GM18519 (cell line): ENCODE results near the gene ASCL5.
A peak's percentile ranks its signal among the peaks of the same experiment; 100 is the strongest.

ENCODE experiments used
- ATAC-seq: cut with Tn5 transposase; IDR thresholded peaks from one replicate; pipeline ENCODE4 v1.9.1; 2021; ENCODE audit warnings: mild to moderate bottlenecking, moderate library complexity; ENCODE audit not compliant: unreplicated experiment, low FRiP score

Gene ASCL5

DNA sequence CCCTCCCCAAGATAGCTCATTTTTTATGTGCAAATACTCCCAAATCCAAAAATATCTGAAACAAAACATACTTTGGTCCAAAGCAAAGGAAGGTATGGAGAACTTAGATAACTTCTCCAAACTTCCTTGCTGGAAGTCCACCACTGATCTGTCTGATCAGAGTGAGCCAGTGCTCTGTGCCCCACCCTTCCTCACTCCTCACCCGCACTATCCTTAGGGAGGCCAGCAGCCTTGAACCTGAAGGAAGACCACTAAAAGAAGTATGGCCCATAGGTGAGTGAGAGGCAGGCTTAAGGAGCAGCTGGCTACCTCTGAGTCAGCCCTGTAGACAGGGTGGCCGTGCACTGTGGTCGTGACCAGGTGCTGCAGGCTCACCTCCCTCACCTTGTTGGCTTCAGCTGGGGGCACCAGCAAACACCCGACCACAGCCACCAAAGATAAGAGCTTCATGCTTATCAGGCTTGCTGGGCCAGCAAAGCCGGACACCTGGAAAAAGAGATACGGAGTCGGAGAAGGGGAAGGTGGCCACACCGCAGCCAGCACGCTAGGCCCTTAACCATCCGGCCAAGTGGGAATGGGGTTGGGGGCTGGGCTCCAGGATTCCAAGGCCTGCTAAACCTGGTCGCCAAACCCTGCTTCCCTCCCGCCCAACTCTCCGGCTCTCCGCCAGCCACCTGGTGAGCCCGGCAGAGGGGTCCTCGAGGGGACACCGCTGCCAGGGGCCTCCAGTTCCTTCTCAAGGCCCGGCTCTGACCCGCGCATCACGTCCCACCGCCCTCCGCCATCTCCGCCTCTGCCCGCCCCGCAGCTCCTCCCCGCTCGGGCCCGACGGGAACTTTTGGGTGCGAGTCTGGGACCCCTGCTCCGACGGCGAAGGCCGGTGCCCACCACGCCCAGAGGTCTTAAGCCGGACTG, 26.7 kb upstream of the ASCL5 start:
- peak; percentile 27 for ATAC-seq

DNA sequence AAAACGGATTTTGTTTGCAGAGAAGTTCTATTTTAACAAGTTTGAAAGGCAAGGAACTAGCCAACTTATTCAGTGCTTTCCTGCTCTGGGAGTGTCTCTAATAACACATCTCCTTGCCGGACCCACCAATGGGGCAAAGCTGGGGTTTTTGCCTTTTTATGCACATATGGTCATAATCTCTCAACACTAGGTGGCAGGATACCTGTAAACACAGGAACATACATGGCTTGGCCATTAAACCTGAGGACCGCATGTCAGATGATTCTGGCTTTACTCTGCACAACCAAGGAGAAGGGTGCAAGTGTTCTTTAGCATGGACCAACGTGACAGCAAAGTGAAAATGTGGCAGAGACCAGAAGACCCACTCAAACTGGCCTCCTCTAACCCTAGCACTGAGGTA, 22.4 kb upstream of the ASCL5 start:
- ATAC-seq: no peak

DNA sequence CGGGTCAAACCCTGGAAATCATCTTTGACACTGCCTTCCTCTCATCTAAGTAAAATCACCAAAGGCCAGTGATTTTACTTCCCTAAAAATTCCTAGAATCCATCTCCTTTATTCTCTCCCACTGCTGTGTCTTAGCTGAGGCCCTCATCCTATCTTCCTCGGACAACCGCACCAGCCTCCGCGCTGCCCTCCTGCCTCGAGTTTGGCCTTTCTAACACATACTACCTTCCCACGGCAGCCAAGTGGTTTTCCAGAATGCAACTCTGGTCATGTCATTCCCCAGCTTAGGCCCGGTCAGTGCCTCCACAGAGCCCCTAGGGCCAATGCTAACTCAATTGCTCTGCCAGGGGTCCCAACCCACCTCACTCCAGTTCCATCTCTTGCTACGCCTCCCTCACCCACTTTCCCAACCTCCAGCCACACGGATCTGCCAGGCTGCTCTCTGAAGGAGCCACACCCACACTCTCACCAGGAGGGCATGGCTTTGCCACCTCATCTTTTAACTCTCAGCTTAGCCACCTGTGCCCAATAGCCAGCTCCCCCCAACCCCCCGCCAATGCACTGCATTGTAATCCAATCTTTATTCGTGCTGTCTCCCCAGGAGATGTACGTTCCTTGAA, 20.5 kb upstream of the ASCL5 start:
- no peak for ATAC-seq

DNA sequence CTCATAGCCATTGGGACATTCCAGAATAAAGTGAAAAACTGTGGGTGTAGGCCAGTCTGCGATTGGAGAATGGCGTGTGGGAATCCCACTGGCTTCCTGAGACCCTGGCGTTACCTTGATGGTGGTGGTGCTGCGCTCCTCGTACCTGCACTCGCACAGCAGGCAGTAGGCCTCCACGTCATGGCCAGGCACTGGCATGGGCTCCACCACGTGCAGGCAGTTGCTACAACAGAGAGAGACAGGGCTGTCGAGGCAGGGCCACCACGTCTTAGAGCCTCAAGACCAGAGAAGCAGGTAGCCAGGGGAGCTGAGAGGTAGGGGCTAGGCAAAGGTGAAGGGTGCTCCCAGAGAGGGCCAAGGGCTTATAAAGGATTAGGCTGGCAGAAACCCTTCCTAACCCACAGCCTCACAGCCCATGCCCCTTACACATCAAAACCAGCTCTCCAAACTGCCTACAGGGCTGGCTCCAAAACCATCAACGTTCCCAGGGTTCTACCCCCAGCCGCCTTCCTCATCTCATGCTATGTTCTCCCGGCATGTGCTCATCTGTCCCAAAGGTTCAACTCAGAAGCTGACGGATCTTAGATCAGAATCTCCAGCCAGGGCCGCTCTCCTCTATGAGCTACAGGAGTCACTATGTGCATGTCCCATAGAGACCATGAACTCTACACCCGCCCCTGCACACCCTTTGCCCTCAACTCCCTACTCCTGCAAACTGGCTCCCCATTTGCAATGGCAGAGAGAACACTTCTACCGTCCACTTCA, 19.8 kb upstream of the ASCL5 start:
- no peak for ATAC-seq

DNA sequence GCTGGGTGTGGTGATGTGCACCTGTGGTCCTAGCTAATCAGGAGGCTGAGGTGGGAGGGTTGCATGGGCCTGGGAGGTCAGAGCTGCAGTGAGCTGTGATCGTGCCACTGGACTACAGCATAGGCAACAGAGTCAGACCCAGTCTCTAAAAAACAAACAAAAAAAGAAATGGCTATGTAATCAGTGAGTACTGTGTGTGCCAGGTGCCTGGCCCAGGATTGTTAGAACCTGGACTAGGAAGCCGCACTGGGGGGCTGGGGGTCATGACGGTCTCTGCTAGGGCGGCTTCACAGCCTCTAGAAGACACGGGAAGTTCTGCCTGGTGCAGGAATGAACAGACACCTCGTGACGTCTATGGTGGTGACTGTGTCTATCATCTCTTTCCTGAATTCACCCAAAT, 18.8 kb upstream of the ASCL5 start:
- ATAC-seq: no peak

DNA sequence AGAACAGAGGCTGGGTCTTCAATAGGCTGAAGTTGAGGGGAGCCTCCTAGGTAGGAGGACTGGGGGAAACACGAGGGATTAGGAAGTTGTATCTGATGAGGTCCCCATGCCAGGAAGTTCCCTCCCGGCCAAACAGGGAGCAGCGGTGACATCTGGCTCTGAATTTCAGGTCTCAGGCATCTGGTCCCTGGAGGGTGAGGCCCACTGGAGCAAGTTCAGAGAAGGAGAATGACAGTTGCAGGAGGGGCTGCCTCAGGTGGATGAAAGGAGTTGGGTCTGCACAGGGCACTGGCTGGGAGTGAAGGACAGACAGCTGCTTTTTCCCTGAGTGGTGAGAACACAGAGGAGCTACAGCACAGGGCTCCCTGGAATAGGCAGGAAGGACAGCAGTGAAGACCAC, 18.1 kb upstream of the ASCL5 start:
- ATAC-seq: no peak

DNA sequence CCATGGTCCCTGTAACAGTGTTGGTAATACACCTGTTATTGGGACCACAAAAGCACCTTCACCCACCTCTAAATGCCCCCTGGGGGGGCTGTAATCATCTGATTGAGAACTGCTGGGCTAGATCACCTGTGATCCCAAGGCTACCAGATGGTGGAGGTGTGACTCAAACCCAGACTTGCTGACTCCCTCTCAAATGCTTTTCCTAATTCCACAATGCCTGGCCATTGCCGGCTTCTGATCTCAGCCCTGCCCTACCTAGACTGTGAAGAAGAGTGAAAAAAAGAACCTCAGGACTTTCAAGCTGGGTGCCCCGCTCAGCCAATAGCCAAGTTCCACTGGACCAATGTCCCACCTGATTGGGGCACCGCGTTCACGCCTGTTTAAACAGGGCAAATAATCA, 17.7 kb upstream of the ASCL5 start:
- ATAC-seq: no peak

DNA sequence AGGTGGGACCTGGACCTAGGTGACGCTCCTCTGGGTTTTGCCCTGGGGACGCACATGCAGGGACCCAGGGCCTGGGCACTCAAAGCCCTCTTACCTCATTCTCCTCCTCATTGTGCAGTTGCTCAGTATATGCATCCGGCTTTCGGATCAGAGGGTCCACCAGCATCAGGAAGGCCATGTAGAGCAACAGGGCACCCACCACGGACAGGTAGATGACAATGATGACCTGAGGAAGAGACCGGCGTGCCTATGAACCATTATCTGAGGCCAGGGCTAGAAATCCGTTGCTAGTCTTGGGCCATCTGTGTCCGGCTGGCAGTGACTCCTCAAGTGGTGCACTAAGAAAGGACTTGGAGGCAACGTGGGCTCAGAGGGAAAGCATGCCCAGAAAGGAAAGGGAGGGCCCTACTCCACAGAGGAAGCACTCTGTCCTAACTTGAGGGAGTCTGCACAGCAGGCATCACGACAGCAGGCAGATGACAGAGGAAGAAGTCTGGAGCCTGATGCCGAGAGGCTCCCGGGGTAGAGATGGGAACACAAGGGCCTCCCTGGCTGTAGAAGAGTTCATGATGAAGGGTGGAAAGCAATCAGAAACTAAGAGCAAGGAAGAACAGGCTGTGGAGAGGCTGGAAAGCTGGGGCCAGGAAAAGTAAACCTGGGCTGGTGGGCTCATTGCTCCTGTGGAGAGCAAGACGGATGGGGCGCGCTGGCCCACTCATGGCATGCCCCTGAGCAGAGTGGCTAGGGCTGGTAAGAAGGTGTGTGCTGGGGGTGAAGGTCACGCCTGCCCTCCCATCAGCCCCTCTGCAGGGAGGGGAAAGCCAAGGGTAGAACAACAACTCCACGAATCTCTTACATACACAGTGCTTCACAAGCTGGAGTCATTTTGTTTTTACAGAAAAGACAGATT, 17.0 kb upstream of the ASCL5 start:
- ATAC-seq: no peak

DNA sequence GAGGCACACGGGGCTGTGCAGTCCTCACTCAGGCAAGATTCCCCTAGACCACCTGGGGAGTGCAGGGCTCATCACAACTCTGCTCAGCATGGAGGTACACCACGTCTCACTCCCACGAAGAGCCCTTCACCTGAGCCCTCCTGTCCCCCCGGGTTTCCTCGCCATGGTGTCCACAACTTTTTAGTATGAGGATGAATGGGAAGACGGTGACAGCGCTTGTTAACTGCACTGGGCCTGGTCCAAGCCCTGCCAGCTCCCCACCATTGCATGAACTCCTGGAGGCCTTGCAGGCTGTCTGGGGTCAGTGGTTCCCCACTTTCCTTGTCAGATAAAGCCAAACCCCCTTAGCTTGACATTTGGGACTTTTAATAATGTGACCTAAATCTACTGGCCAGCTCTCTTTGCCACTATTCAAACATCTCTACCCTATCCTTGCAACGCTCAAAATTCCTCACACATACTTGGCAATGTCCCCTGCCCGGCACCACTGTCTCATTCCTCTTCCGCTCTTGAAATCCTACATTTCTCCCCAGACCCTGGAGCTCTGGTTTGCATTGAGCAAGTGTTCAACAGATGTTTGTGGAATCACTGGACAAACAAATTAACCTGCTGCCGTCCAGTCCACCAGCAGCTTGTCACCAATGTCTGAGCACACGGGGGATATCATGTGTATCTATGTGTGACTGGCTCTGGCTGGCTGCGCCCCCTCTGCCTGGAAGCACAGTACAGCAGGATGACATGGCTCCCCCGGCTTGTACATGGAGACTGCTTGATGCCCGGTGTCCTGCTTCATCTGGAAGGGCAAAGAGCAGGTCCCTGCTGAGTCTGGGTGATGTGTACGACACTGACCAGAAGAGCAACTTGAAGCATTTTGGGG, 16.1 kb upstream of the ASCL5 start:
- no peak for ATAC-seq

DNA sequence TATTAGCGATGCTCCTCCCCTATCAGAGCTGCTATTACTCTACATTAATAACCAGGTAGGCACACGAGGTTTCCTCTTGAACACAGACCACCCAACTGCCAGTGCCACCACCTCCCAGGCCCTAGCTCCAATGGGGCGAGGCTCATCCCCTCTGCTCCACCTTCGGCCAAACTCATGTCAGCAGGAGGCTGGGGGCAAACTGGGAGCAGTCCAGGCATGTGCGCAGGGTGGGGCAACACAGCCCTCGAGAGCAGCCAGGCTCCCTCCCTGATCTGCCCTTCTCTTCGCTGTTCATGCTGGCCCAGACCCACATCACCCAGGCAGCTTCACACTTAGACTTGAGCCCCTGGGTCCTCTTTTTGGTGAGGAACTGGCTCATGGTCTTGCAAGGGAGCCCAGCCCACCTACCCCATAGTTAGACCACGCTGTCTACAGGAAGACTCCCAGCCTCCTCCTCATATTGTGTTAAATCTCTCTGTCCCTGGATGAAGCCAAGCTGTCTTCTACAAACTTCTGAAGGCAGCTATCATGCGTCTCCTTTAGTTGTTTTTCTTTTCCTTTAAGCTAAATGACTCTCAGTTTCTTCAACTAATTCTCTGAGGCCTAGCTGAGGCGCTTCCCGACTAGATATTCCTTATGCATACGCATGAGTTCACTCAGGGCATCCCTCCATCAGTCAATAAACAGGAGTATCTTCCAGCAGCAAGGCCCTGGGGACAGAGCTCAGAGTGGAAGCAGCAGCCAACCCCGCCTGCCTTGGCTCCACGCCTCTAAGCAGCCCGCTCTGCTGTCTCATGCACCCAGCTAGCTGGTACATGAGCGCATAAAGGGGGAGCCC, 15.2 kb upstream of the ASCL5 start:
- ATAC-seq: no peak

DNA sequence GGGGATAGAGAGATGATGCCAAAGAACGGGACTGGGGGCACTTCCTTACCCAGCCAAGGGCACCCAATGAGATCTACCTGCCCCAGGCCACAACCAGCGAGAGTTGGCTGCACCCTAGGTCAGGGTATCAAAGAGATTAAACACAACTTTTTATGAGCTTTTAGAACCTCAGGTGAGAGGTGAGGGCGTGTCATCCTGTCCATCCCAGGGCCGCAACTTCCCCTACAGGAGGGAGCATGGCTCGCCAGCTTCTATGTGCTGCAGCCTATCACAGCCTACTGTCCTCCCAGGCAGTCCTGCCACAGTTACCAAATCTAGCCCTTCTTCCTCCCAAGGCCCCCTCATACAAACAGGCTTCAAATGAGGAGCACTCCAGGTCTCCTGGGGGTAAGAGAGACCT, 14.4 kb upstream of the ASCL5 start:
- no peak for ATAC-seq

DNA sequence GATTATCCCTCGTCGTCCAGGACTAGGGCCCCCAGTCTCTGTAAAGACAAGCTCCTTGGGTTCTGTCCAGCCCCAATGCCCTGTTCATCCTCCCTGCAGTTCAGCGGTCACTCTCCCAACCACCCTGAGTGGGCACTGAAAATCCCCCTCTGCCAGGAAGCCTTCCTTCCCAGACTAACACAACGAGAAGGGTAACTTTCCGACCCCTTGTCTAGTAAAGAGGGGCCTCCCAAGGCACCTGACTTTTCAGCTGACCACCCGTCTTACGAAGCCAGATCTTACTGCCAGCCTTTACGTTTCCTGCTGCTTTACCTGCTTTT, 13.9 kb upstream of the ASCL5 start:
- no peak for ATAC-seq

DNA sequence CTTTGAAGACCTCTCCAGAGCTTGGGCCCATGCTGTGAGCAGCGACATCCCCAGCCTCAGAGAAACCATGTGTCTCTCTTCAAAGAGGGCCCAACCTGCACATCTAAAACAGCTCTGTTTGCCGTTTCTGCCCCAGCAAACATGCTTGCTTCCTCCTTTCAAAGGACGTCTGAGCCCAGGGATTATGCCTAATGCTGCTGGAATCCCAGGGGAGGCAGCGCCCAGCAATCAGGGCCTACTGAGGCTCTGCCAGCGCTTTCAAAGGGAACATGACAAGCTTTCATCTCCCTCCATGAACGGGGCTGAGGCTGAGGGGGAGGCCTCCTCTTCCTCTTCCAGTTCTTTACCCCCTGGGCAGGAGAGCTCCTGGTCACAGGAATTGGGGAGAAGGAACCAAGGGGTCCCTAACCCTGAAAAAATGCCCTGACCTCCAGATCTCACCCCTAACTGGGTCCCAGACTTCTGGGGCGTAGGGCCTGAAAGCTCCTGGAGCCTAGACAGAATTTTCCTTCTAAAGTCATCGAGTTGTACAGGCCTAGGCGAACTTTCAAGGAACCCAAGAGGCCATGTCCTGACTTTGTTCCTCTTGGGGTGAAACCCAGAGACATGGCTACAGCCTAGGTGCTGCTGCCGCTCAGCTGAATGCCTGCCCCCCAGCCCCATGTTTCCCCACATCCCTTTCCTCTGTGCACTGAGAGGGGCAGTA, 13.4 kb upstream of the ASCL5 start:
- ATAC-seq: no peak

DNA sequence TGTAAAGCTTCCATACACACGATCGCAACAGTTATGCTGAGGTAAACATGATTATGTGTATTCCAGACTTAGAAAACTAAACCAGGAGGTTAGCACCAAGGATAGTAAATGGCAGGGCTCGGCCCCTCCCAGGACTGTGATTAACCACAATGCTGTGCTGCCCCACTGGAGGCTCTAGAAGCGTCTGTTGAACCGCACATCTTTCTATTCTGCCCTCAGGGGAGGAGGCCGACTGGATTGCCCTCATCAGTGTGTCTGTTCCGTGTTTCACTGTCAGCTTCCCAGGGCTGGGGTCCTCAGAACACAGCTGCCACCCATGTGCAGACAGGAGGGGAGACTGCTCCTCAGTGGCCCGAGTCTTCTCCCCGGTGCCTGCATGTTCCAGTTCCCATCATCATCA, 12.8 kb upstream of the ASCL5 start:
- no peak for ATAC-seq

DNA sequence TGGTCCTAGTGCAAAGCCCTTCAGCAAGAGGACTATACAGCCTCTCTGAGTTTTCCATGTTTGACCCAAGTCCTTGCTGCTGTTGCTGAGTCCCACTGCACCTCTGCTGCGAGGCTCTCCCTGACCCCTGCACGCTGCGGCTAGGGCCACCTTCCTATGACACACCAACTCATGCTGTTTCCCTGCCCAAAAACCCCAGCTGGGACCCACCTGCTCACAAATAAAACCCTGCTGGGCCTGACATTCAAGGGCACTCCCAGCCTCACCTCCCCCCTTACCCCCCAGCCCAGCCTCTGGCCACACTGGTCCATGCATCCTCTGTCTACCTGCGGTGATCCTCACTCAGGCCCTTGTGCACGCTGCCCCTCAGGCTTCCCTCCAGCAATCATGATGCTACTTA, 12.3 kb upstream of the ASCL5 start:
- ATAC-seq: no peak

DNA sequence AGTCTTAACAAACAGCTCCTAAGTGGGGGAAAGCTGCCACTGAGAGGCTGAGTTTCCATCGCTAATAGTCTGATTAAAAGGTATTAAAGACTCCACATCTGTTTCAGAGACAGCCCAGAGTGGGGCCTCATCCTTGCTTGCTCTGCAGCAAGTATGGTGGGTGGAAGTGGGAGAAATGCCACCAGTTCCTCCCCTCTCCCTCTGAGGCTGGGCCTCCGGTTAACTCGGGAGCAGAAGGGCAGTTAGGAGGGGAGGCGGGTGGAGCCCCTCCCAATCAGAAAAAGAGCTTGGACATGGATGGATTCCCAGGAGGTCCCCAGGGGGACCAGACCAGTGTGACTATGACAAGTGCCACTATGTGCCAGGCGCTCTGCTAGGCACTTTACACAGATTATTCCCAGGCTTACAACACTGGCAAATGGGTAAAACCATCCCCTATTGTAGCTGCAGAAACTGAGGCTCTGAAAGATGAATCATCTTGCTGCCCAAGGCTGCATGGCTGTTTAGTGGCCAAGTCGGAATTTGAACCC, 11.4 kb upstream of the ASCL5 start:
- ATAC-seq: no peak

DNA sequence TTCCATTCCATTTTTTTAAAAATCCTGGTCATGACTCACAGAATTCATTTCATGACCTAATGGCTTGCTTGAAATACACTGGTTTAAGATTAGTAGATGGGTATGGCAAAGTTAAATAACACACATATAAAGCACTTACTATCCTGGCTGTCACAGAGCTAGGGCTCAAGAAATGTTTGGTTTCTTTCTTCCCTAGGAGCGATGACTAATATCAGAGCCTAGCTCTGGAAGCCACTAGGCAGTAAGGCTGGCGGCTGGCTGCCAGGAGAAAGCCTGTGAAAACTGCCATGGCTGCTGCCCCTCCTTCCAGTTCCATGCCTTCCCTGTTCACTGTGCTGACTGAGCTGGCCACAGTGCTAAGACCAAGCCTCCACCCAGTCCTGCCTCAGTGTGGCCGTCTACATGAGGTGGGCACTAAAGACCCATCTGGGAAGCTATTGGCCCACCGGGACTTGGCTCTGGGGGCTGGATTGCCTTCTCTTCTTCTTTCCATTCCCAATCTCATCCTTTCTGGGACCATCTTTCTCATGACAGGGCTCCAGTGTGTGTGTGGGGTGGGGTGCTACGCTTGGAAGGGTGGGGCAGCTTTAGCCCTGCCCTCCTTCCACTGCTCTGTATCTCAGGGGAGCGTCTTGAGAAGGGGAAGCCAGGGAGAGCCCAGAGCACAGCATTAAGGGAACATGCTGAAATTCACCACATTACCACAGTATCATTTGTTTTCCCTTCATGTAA, 10.8 kb upstream of the ASCL5 start:
- no peak for ATAC-seq
